Stimulated activated CD4-positive, alpha-beta T cell treated with anti-CD3 and anti-CD28 coated beads, Interleukin-15, amount 100 ng/mL, for 1 hour (primary cell): ENCODE data around the gene AMBRA1.

ENCODE experiments used
- DNase-seq, 2 donors: peaks; one replicate each; pipeline ENCODE4 v3.0.0-alpha.2; 2020; ENCODE audit warnings: low read depth in 1 of 2, low spot score in 1 of 2

Gene AMBRA1

DNA sequence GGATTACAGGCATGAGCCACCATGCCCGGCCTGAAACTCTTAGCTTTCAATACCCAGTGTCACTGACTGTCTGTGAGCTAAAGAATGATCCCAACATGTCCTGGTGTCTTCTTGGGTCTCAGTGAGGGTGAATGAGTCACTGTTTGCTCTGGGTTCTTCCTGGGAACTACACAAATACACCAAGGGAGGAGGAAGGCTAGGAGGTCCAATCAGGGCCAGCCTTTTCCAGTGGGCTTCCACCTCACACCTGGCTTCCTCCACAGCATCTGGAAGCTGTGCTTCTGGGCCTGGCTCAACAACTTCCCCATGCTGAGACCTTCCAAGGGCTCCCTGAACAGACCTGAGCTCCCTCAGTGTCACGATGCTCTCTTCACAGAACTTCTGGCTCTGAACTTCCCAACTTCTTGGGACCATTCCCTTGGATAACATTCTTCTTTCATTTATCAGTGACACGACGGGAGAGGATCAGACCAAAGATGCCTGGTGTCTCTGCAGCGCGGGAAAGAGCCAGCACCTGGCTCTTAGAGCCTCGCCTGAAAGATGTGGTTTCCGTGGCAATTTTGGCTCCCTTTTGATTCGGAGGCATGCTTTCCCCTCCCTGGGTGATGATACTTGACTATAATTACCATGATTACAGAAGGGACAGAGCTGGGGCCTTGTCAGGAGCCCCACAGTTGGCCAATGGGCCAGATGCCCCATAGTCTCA lies 179.9 kb downstream of the AMBRA1 start:
- DNase-seq = no peak

GRCh38 chr11:46410021-46410420 lies 183.8 kb downstream of the AMBRA1 start:
- DNase-seq = no peak

DNA sequence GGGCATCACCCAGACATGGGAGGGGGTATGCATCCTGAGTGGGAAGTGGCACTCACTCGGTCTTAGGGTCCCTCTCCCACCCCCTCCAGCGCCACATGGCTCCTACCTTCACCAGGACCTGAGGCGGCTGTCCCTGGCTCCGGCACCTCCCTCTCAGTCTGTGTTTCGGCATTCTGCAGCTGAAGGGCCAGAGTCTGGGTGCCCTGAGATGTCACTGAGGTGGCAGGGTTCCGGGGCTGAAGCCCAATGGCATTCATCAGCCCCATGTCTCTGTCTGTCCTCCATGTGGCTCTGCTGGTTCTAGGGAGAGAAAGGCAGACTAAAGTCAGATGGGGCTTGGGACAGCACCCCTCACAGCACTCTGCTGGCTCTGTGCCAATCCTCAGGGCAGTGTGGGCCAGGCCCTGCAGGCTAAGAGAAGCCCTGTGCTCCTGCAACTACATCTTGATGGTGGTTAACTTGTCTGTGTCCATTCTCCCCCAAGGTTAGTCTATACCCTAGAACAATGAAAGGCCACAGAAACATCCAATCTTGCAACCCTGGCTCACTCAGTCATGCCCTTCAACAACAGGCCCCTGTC lies 185.3 kb downstream of the AMBRA1 start:
- DNase-seq = no peak

- no peak for DNase-seq
Observed at GRCh38 chr11:46407635-46408034, 186.2 kb downstream of the AMBRA1 start.

DNA sequence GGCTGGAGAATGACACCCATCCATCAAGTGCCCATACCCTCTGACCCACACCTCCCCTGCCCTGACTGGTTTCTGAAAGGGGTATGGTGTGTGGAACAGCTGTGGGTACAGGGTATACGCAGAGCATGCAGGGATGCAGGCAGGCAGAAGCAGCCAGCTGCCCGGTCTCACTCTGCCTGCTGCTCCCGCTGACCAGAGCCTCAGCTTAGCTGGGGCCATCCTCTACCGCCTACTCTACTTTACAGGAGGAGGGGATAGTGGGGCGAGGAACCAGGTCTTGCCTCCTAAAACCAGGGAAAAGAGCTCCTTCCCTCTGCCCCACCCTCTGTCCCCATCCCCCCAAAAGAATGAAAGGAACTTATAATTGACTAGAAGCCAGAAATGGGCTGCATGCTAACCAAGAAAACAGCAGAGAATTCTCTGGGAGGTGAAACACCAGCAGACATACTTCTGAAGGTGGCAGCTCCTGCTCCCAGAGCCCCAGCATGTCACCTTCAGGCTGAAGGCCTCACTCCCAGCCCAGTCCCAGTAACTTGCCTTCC lies 189.3 kb downstream of the AMBRA1 start:
- DNase-seq = no peak

DNA sequence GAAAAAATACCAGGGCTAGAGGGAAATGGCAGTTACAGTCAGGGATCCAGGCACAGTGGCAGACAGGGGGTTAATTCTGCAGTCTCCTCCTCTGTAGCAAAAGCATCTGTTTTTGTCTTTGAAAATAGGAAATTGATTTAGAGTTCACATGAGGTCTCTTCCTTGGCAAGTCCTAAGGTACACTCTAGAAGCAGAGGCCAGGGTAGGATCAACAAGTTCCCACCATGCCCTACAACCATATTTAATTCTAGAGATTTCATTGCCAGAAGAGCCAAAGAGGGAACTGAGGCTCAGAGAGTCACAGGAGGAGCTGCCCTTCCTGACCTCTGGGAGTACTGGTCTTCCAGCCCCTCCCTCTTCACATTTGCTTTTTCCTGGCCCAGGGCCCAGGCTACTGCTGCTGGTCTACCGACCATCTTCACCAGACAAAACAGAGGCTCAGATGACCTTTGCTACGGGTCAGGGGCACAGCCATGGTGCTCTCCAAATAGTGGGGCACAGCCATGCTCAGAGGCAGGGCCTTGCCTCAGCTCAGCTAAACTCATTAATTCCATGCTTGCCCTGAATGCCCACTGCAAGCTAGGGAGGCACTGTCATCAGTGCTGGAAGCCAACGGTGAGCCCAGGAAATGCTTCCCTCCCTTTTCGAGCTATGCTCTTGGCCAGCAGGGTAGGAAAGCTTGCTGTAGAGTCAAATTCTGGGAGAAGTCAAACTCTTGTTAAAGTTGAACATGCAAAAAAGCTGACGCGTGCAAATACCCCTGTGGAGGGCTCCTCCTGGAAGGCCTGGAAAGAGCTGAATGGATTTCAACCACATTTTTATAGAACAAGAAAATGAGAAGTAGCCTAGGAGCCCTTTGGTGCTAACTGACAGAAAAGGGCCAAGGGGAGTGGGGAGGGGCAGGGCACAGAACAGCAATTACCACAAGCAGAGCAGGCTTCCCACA lies 190.6 kb downstream of the AMBRA1 start:
- no peak for DNase-seq

- no peak for DNase-seq
Observed at GRCh38 chr11:46397526-46397925, 196.3 kb downstream of the AMBRA1 start.

GRCh38 chr11:46393759-46394158 lies 200.1 kb downstream of the AMBRA1 start:
- no peak for DNase-seq

- no peak for DNase-seq
Observed at GRCh38 chr11:46393231-46393616, 200.6 kb downstream of the AMBRA1 start.

GRCh38 chr11:46392421-46393230 lies 201.2 kb downstream of the AMBRA1 start:
- DNase-seq = peak; percentile 58 to 68

GRCh38 chr11:46391578-46392420 lies 202.0 kb downstream of the AMBRA1 start, which contains the start of gene CHRM4:
TSS of gene CHRM4 (minus strand) at chr11:46391776. CDS start at chr11:46386557, 5,219 bp downstream.
- DNase-seq = no peak

GRCh38 chr11:46391186-46391577 lies 202.6 kb downstream of the AMBRA1 start:
- DNase-seq = no peak

GRCh38 chr11:46390331-46391171 lies 203.3 kb downstream of the AMBRA1 start:
- DNase-seq = no peak

DNA sequence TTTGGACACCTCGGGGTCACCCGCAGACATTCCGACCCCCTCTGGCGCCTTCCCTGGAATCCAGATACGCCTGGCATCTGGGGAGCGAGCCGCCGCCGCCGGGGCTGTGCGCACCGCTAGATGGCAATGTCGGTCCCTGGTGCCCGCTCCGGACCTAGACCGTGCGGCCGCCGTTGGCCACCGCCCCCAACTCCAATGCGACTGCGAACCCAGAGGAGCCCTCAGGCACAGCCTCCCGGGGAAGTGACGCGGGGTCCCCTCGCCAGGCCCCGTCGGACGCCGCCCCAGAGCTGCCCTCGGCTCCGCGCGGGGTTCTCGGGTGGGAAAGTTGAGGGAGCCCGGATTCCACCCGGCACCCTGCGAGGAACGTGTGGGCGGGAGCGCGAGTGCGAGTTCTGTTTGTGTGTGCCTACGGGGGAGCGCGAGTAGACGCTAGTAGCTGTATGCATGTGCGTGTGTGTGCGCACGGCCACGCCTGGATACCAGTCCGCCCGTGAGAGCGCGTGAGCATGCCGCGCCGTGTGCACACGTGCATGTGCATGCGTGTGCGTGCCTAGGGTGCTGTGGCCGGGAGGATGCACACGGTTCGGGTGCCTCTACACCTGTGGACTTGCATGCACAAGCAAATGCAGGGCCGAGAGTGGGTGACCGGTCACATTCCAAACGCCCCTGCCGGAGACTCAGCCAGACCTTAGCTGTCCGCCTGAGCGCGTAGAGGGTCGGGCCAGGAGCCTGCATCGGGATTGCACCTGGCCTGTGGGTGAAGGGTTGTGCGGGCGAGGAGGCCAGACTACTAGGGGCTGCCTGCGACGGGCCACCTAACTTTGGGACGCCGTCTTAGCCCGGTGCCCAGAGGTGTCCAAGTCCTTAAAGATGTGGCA lies 204.1 kb downstream of the AMBRA1 start:
- DNase-seq = no peak

- no peak for DNase-seq
Observed at GRCh38 chr11:46388619-46389449, 205.0 kb downstream of the AMBRA1 start.

- no peak for DNase-seq
Observed at GRCh38 chr11:46387919-46388618, 205.8 kb downstream of the AMBRA1 start.
